Neural progenitor cell (in vitro differentiated cells): ENCODE results near the gene ATE1.

ENCODE experiments used
- CTCF ChIP-seq: fragments of 200-600 bp; sonication (generic); IDR thresholded peaks from 2 replicates; pipeline ENCODE4 v1.5.1; 2017; ENCODE audit warnings: antibody characterized with exemption, mild to moderate bottlenecking
- EZH2 ChIP-seq: fragments of 200-600 bp; sonication (generic); IDR thresholded peaks from 2 replicates; pipeline ENCODE4 v1.6.1; 2017; ENCODE audit warnings: antibody characterized with exemption, mild to moderate bottlenecking, moderate library complexity

GRCh38 chr10:121935702-121936101 is 7.9 kb upstream of the ATE1 start:
- no peak for TF ChIP-seq CTCF
- TF ChIP-seq EZH2: no peak
